Cardiac fibroblast (primary cell): ENCODE measurements around the gene PDE1A.
A peak's percentile ranks its signal among the peaks of the same experiment; 100 is the strongest.

ENCODE experiments used
- DNase-seq, 2 donors: peaks; one replicate each; pipeline versions ENCODE4 v3.0.0 to v3.0.0-alpha.2; 2010; ENCODE audit warnings: low read depth in 2 of 2
- H3K4me3 ChIP-seq, 2 donors: replicated peaks in 1 of 2; 1 replicate in 1 of 2; 2 replicates in 1 of 2; pipeline ENCODE4 v1.5.1; 2011; ENCODE audit warnings: low read depth in 2 of 2, low read length in 2 of 2, mild to moderate bottlenecking in 2 of 2, moderate library complexity in 1 of 2
- TF ChIP-seq, protein P1 (sequence below): IDR thresholded peaks from one replicate; pipeline ENCODE4 v1.5.1; 2011; ENCODE audit warnings: low read depth, mild to moderate bottlenecking, low read length, inconsistent platforms

PDE1A gene

DNA sequence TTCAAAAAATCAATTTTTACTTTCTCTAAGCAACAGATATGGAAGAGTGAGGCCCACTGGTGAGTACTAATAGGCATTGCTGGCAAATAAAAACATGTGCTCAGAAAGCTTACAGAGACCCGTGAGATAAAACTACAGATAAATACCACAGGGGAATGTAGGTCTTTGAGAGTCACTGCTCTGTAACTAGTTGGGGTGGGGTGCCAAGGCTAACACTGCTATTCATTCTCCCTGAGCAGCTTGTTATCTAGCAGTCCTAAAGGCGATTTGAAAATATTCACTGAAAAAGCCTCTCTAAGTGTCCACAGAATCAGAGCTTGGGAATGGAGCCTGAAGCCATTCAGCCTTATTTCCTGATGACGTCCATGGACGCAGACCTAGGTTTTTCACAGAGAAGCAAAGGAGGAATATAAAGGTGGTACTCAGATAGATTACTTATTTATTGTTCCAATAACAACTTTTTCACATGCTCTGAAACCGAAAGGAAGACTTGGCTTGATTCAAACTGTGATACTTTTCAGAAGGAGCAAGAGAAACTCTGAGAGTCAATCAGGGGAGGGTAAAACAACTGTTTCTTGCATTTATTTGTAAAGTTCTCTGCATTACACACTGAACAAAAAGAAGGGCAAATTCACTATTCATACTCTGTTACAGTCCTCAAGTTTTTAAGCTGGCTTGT, 252.8 kb downstream of the PDE1A start:
- no peak overlapping the region for H3K4me3 ChIP-seq
- TF ChIP-seq, protein P1, sequence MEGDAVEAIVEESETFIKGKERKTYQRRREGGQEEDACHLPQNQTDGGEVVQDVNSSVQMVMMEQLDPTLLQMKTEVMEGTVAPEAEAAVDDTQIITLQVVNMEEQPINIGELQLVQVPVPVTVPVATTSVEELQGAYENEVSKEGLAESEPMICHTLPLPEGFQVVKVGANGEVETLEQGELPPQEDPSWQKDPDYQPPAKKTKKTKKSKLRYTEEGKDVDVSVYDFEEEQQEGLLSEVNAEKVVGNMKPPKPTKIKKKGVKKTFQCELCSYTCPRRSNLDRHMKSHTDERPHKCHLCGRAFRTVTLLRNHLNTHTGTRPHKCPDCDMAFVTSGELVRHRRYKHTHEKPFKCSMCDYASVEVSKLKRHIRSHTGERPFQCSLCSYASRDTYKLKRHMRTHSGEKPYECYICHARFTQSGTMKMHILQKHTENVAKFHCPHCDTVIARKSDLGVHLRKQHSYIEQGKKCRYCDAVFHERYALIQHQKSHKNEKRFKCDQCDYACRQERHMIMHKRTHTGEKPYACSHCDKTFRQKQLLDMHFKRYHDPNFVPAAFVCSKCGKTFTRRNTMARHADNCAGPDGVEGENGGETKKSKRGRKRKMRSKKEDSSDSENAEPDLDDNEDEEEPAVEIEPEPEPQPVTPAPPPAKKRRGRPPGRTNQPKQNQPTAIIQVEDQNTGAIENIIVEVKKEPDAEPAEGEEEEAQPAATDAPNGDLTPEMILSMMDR = no peak
- no peak for DNase-seq

- DNase-seq = no peak
- no peak overlapping the region for H3K4me3 ChIP-seq
- TF ChIP-seq, protein P1 = no peak
Measured at GRCh38 chr2:182170341-182170740, 256.5 kb downstream of the PDE1A start.

GRCh38 chr2:182167882-182168281, 259.0 kb downstream of the PDE1A start:
- no peak overlapping the region for H3K4me3 ChIP-seq
- peak in 1 of 2 donors; percentile 11 for DNase-seq
- TF ChIP-seq, protein P1 = no peak

DNA sequence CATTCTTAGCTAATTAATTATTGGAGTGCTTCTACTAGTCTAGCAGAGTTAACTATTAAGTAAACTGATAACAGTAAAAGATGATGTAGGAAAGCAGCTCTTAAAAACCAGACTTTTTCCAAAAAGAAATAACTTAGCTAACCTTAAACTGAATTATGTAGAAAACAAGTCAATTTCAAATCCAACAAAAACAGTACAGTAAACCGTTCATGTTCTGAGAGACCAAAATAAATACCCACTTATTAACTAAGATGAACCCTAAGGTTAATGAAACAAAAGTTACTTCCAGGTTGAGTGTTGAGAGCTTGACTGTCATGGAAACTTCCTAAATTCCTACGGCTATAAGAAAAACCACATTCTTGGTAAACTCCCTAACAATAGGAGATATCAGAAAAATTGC, 260.0 kb downstream of the PDE1A start:
- H3K4me3 ChIP-seq = no peak overlapping the region
- TF ChIP-seq, protein P1 = no peak
- no peak for DNase-seq

DNA sequence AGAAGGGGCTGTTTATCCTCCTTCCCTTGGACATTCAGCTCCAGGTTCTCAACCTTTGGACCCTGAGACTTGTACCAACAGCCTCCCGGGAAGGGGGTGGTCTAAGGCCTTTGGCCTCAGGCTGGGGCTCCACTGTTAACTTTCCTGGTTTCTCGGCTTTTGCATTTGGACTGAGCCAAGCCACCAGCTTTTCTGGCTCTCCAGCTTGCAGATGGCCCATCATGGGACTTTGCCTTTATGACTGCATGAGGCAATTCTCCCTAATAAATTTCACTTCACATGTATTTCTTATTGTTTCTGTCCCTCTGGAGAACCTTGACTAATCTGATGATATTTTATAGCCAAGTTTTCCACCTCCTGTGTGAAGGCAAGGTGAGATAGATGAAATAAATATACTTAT, 260.4 kb downstream of the PDE1A start:
- TF ChIP-seq, protein P1 = no peak
- DNase-seq = no peak
- H3K4me3 ChIP-seq = no peak overlapping the region

GRCh38 chr2:182165202-182165601, 261.6 kb downstream of the PDE1A start:
- DNase-seq = peak in 1 of 2 donors; percentile 44
- TF ChIP-seq, protein P1 = no peak
- H3K4me3 ChIP-seq = no peak overlapping the region

GRCh38 chr2:182164686-182165085, 262.1 kb downstream of the PDE1A start:
- H3K4me3 ChIP-seq = no peak overlapping the region
- no peak for DNase-seq
- TF ChIP-seq, protein P1 = no peak
